ENCODE data around the gene CBL. TPM values are rescaled to one million over a fixed set of nuclear protein-coding genes. Genes with fewer than 3 reads are reported as not detected.

Gene CBL
- total and polyA plus RNA-seq, 2 donors from 2014 or later: 2.0 to 20.6 TPM

GRCh38 chr11:119202554-119202953 lies 3.6 kb upstream of the CBL start:
- H3K27me3 ChIP-seq (ENCODE audit: control insufficient read depth, insufficient read depth, low read length): no peaks in the 10 kb centered on the region
- no peak overlapping the region for H3K4me3 ChIP-seq (ENCODE audit: low read length in 3 of 3)
- peaks cover 0 to 5% (median 0%) of the 10 kb centered on the region in 3 donors for H3K4me1 ChIP-seq (ENCODE audit: control insufficient read depth in 2 of 3, insufficient read depth in 2 of 3, low read depth in 1 of 3, low read length in 3 of 3)
- FAIRE-seq (no peak), DNase-seq (no peak)
- no peaks in the 10 kb centered on the region for H3K36me3 ChIP-seq (ENCODE audit: control insufficient read depth in 2 of 3, insufficient read depth in 3 of 3, low read length in 3 of 3)
- no peak for TF ChIP-seq CTCF (IDR thresholded peaks at IDR 0.05; ENCODE audit: borderline replicate concordance, extremely low read depth, insufficient read depth)
- no peak overlapping the region for H3K27ac ChIP-seq (ENCODE audit: low read depth in 2 of 2, low read length in 2 of 2)
- no peak overlapping the region for H3K9ac ChIP-seq (ENCODE audit: low read length in 3 of 3)
- H3K9me3 ChIP-seq (ENCODE audit: control insufficient read depth in 2 of 3, insufficient read depth in 1 of 3, low read length in 3 of 3): no peaks in the 10 kb centered on the region
- intact Hi-C loops (cut with DNase I): no loop called here

GRCh38 chr11:119204066-119204465 lies 2.1 kb upstream of the CBL start:
- FAIRE-seq: no peak
- no peaks in the 10 kb centered on the region for H3K27me3 ChIP-seq (ENCODE audit: control insufficient read depth, insufficient read depth, low read length)
- intact Hi-C loops (cut with DNase I): no loop called here
- peaks cover 0 to 5% (median 0%) of the 10 kb centered on the region in 3 donors for H3K4me1 ChIP-seq (ENCODE audit: control insufficient read depth in 2 of 3, insufficient read depth in 2 of 3, low read depth in 1 of 3, low read length in 3 of 3)
- no peak overlapping the region for H3K4me3 ChIP-seq (ENCODE audit: low read length in 3 of 3)
- H3K9ac ChIP-seq (ENCODE audit: low read length in 3 of 3): no peak overlapping the region
- H3K9me3 ChIP-seq (ENCODE audit: control insufficient read depth in 2 of 3, insufficient read depth in 1 of 3, low read length in 3 of 3): no peaks in the 10 kb centered on the region
- no peak for TF ChIP-seq CTCF (IDR thresholded peaks at IDR 0.05; ENCODE audit: borderline replicate concordance, extremely low read depth, insufficient read depth)
- peak in 1 of 5 donors; percentile 41 for DNase-seq
- no peaks in the 10 kb centered on the region for H3K36me3 ChIP-seq (ENCODE audit: control insufficient read depth in 2 of 3, insufficient read depth in 3 of 3, low read length in 3 of 3)
- H3K27ac ChIP-seq (ENCODE audit: low read depth in 2 of 2, low read length in 2 of 2): no peak overlapping the region

GRCh38 chr11:119205080-119205479 lies 1.1 kb upstream of the CBL start:
- Histone ChIP-seq H3K4me1 (ENCODE audit: control insufficient read depth in 2 of 3, insufficient read depth in 2 of 3, low read depth in 1 of 3, low read length in 3 of 3) (peaks cover 0 to 5% (median 0%) of the 10 kb centered on the region in 3 donors), H3K27ac (ENCODE audit: low read depth in 2 of 2, low read length in 2 of 2) (no peak overlapping the region), H3K9ac (ENCODE audit: low read length in 3 of 3) (no peak overlapping the region), H3K9me3 (ENCODE audit: control insufficient read depth in 2 of 3, insufficient read depth in 1 of 3, low read length in 3 of 3) (no peaks in the 10 kb centered on the region), H3K27me3 (ENCODE audit: control insufficient read depth, insufficient read depth, low read length) (no peaks in the 10 kb centered on the region), H3K36me3 (ENCODE audit: control insufficient read depth in 2 of 3, insufficient read depth in 3 of 3, low read length in 3 of 3) (no peaks in the 10 kb centered on the region), H3K4me3 (ENCODE audit: low read length in 3 of 3) (peak overlapping the region in 1 of 3 donors; percentile 64)
- no peak for FAIRE-seq
- intact Hi-C loops (cut with DNase I): no loop called here
- peak in 3 of 5 donors; percentile 17 to 74 (median 70) for DNase-seq
- TF ChIP-seq CTCF (IDR thresholded peaks at IDR 0.05; ENCODE audit: borderline replicate concordance, extremely low read depth, insufficient read depth): no peak

Measured in kidney (tissue), 14 donors.